HepG2 (cell line): ENCODE data around the gene MRM1. TPM values are rescaled to one million over a fixed set of nuclear protein-coding genes. Genes with fewer than 3 reads are reported as not detected.

ENCODE experiments used
- ARNT ChIP-seq: fragments of 450-650 bp; IDR thresholded peaks from 2 replicates; pipeline ENCODE4 v1.6.1; 2017
- ATF7 ChIP-seq, 2 experiments: fragments of 450-650 bp in 1 of 2; sonication (generic) in 1 of 2; formaldehyde crosslinking in 1 of 2; IDR thresholded peaks; 2 replicates each; pipeline versions ENCODE4 v1.4.0 to v1.6.1; 2016 to 2020; ENCODE audit warnings: antibody characterized with exemption in 1 of 2, mild to moderate bottlenecking in 1 of 2, missing genetic modification reagents in 1 of 2
- BRCA1 ChIP-seq: sonication (generic); formaldehyde crosslinking; IDR thresholded peaks from 2 replicates; pipeline ENCODE4 v1.4.0; 2020; ENCODE audit warnings: missing genetic modification reagents
- ESRRA ChIP-seq: sonication (generic); formaldehyde crosslinking; IDR thresholded peaks from 2 replicates; pipeline ENCODE4 v1.5.1; 2020; ENCODE audit warnings: mild to moderate bottlenecking, low read depth, missing genetic modification reagents
- NPAS2 ChIP-seq: sonication (generic); formaldehyde crosslinking; IDR thresholded peaks from 2 replicates; pipeline ENCODE4 v1.8.0; 2022; ENCODE audit warnings: mild to moderate bottlenecking, missing genetic modification reagents, borderline replicate concordance
- SAFB2 ChIP-seq: sonication (generic); formaldehyde crosslinking; IDR thresholded peaks from 2 replicates; pipeline ENCODE4 v1.5.1; 2020; ENCODE audit warnings: missing genetic modification reagents, low read depth, mild to moderate bottlenecking, borderline replicate concordance
- SMAD1 ChIP-seq: sonication (generic); formaldehyde crosslinking; IDR thresholded peaks from 2 replicates; pipeline ENCODE4 v1.4.0; 2020; ENCODE audit warnings: missing genetic modification reagents, low read depth, mild to moderate bottlenecking, borderline replicate concordance
- SOX6 ChIP-seq, 2 experiments: fragments of 450-650 bp in 1 of 2; sonication (generic) in 1 of 2; formaldehyde crosslinking in 1 of 2; IDR thresholded peaks; 2 replicates each; pipeline versions ENCODE4 v1.4.0 to v1.6.1; 2017 to 2020; ENCODE audit warnings: antibody characterized with exemption in 1 of 2, mild to moderate bottlenecking in 1 of 2, missing genetic modification reagents in 1 of 2
- TMF1 ChIP-seq: sonication (generic); formaldehyde crosslinking; IDR thresholded peaks from 2 replicates; pipeline ENCODE4 v1.8.1; 2022; ENCODE audit warnings: low read depth, missing genetic modification reagents
- TRAFD1 ChIP-seq: sonication (generic); formaldehyde crosslinking; IDR thresholded peaks from 2 replicates; pipeline ENCODE4 v1.5.1; 2020; ENCODE audit warnings: missing genetic modification reagents, mild to moderate bottlenecking, borderline replicate concordance
- ZBTB20 ChIP-seq: sonication (generic); formaldehyde crosslinking; IDR thresholded peaks from 2 replicates; pipeline ENCODE4 v1.8.1; 2023; ENCODE audit warnings: missing genetic modification reagents, low read depth, mild to moderate bottlenecking, borderline replicate concordance
- ZHX2 ChIP-seq, 2 experiments: sonication (generic) in 1 of 2; formaldehyde crosslinking in 1 of 2; IDR thresholded peaks; 2 replicates each; pipeline versions ENCODE4 v1.6.1 to v1.9.0; 2014 to 2022; ENCODE audit warnings: antibody characterized with exemption in 1 of 2, borderline replicate concordance in 1 of 2, inconsistent platforms in 1 of 2, low read depth in 1 of 2, missing genetic modification reagents in 1 of 2
- ZIK1 ChIP-seq: sonication (generic); formaldehyde crosslinking; IDR thresholded peaks from 2 replicates; pipeline ENCODE4 v1.5.0; 2020; ENCODE audit warnings: mild to moderate bottlenecking, low read depth, missing genetic modification reagents, borderline replicate concordance
- ZNF615 ChIP-seq: sonication (generic); formaldehyde crosslinking; IDR thresholded peaks from 2 replicates; pipeline ENCODE4 v1.5.0; 2020; ENCODE audit warnings: mild to moderate bottlenecking, missing genetic modification reagents, borderline replicate concordance
- ZNF709 ChIP-seq: sonication (generic); formaldehyde crosslinking; IDR thresholded peaks from 2 replicates; pipeline ENCODE4 v1.5.0; 2020; ENCODE audit warnings: mild to moderate bottlenecking, missing genetic modification reagents
- polyA plus RNA-seq, 8 experiments: library from polyadenylated mRNA; depleted of rRNA in 3 of 8; stranded (reverse) in 7 of 8; unstranded in 1 of 8; fragments of >200 nt; fragmentation: Illumina TruSeq in 4 of 8; extraction: Trizol in 4 of 8; gene quantifications; 2 replicates each; pipeline versions ENCODE4 v1.2.1 to v1.2.3, GENCODE V29; 2011 to 2016; ENCODE audit warnings: low read depth in 4 of 8, missing spikeins in 1 of 8, mixed read lengths in 1 of 8; ENCODE audit not compliant: insufficient read depth in 1 of 8
- total RNA-seq, 5 experiments: library from RNA; depleted of rRNA; stranded (reverse); fragments of >200 nt; fragmentation: Illumina TruSeq; extraction: Trizol; gene quantifications; 2 replicates each; pipeline ENCODE4 v1.2.3, GENCODE V29; 2016; ENCODE audit warnings: low read depth in 1 of 5
- TF ChIP-seq, protein P1 (sequence below): sonication (generic); formaldehyde crosslinking; IDR thresholded peaks from 2 replicates; pipeline ENCODE4 v1.4.0; 2020; ENCODE audit warnings: missing genetic modification reagents

The MRM1 gene
- total and polyA plus RNA-seq, 2 of the 13 experiments (the other 11 are each of a cell fraction or from before 2014, with no cell fraction given), result 4.1 to 11.3 TPM

GRCh38 chr17:36601303-36602029 lies at the start of gene MRM1 (continued):
- TF ChIP-seq TRAFD1 (CRISPR knock-in tag), result 0 out of 2 replicates have a peak, but pooled peaks have one; percentile 41
- TF ChIP-seq TMF1 (CRISPR knock-in tag), result no peak; the same call in 1 of the 2 replicates
- TF ChIP-seq ZIK1 (CRISPR knock-in tag), result peak; percentile 28; the same call in 1 of the 2 replicates
- TF ChIP-seq SAFB2 (CRISPR knock-in tag), result no peak
- TF ChIP-seq NPAS2 (CRISPR knock-in tag), result no peak
- no peak; the same call in 1 of the 2 replicates for TF ChIP-seq BRCA1 (CRISPR knock-in tag)
- no peak for TF ChIP-seq ZNF615
- no peak for TF ChIP-seq ZHX2 (IDR thresholded peaks at IDR 0.05; ENCODE audit: low read depth)
- no peak for TF ChIP-seq ZHX2 (CRISPR knock-in tag; IDR thresholded peaks at IDR 0.05; ENCODE audit: borderline replicate concordance)
- 0 out of 2 replicates have a peak, but pooled peaks have one; percentile 38 for TF ChIP-seq ZNF709 (CRISPR knock-in tag)
- no peak for TF ChIP-seq SOX6 (IDR thresholded peaks at IDR 0.05)
- peak; percentile 35; the same call in 1 of the 2 replicates for TF ChIP-seq SOX6 (CRISPR knock-in tag; IDR thresholded peaks at IDR 0.05)
- TF ChIP-seq ZBTB20 (CRISPR knock-in tag), result no peak
- TF ChIP-seq ATF7 (IDR thresholded peaks at IDR 0.05), result no peak
- no peak for TF ChIP-seq ATF7 (CRISPR knock-in tag; IDR thresholded peaks at IDR 0.05)
- TF ChIP-seq SMAD1 (CRISPR knock-in tag), result no peak; the same call in 1 of the 2 replicates
- TF ChIP-seq, protein P1, sequence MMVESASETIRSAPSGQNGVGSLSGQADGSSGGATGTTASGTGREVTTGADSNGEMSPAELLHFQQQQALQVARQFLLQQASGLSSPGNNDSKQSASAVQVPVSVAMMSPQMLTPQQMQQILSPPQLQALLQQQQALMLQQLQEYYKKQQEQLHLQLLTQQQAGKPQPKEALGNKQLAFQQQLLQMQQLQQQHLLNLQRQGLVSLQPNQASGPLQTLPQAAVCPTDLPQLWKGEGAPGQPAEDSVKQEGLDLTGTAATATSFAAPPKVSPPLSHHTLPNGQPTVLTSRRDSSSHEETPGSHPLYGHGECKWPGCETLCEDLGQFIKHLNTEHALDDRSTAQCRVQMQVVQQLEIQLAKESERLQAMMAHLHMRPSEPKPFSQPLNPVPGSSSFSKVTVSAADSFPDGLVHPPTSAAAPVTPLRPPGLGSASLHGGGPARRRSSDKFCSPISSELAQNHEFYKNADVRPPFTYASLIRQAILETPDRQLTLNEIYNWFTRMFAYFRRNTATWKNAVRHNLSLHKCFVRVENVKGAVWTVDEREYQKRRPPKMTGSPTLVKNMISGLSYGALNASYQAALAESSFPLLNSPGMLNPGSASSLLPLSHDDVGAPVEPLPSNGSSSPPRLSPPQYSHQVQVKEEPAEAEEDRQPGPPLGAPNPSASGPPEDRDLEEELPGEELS, result peak; percentile 29; the same call in 1 of the 2 replicates
- peak; percentile 66 for TF ChIP-seq ESRRA
- no peak for TF ChIP-seq ARNT
